HG03469 (cell line): ENCODE results near the gene TMEM255B.
"Not testable (repeated sequence)": the region's sequence is repeated elsewhere in the genome, so short reads cannot be mapped to it uniquely, and the experiment has no call there.

Source experiments
- ATAC-seq: cut with Tn5 transposase; IDR thresholded peaks from one replicate; pipeline ENCODE4 v1.9.1; 2021; ENCODE audit warnings: mild to moderate bottlenecking, moderate library complexity, moderate number of reproducible peaks; ENCODE audit not compliant: unreplicated experiment

TMEM255B gene

GRCh38 chr13:113748101-113748861 lies 10.7 kb upstream of the TMEM255B start:
- no peak for ATAC-seq

- no peak for ATAC-seq
These were observed 10.1 kb upstream of the TMEM255B start for GRCh38 chr13:113748862-113749451.

GRCh38 chr13:113749507-113749906 lies 9.5 kb upstream of the TMEM255B start:
- no peak for ATAC-seq

- no peak for ATAC-seq
These were observed 9.1 kb upstream of the TMEM255B start for GRCh38 chr13:113749967-113750366.

GRCh38 chr13:113750554-113751399 lies 8.2 kb upstream of the TMEM255B start:
- no peak for ATAC-seq

GRCh38 chr13:113751491-113751890 lies 7.5 kb upstream of the TMEM255B start:
- ATAC-seq = no peak

- not testable (repeated sequence) for ATAC-seq
These were observed 6.6 kb upstream of the TMEM255B start for GRCh38 chr13:113752211-113752986.

GRCh38 chr13:113753171-113753570 lies 5.9 kb upstream of the TMEM255B start:
- ATAC-seq = no peak

GRCh38 chr13:113754242-113754641 lies 4.8 kb upstream of the TMEM255B start:
- ATAC-seq = no peak

- ATAC-seq = no peak
These were observed 4.3 kb upstream of the TMEM255B start for GRCh38 chr13:113754691-113755090.

GRCh38 chr13:113756441-113757097 lies 2.5 kb upstream of the TMEM255B start:
- ATAC-seq = no peak

GRCh38 chr13:113759525-113760137 lies 605 bp downstream of the TMEM255B start:
- no peak for ATAC-seq

- ATAC-seq = no peak
These were observed 2.1 kb downstream of the TMEM255B start for GRCh38 chr13:113761136-113761535.

- no peak for ATAC-seq
These were observed 3.0 kb downstream of the TMEM255B start for GRCh38 chr13:113762075-113762474.

- ATAC-seq = no peak
These were observed 3.5 kb downstream of the TMEM255B start for GRCh38 chr13:113762538-113762937.

- no peak for ATAC-seq
These were observed 4.2 kb downstream of the TMEM255B start for GRCh38 chr13:113763254-113763653.

- no peak for ATAC-seq
These were observed 5.2 kb downstream of the TMEM255B start for GRCh38 chr13:113763961-113764792.

- no peak for ATAC-seq
These were observed 6.0 kb downstream of the TMEM255B start for GRCh38 chr13:113764793-113765563.
